KMS-11 (cell line): Measurements from ENCODE around the gene HSDL2.
A peak's percentile ranks its signal among the peaks of the same experiment; 100 is the strongest.

Experiments
- H2AFZ ChIP-seq: fragments of 200-600 bp; sonication (generic); 2 replicates; pipeline ENCODE4 v1.6.1; 2016; ENCODE audit warnings: antibody characterized with exemption, mixed run types, low read depth
- H3K27ac ChIP-seq: fragments of 200-600 bp; sonication (generic); 2 replicates; pipeline ENCODE4 v1.6.1; 2016; ENCODE audit warnings: mild to moderate bottlenecking, mixed run types
- H3K27me3 ChIP-seq: fragments of 200-600 bp; sonication (generic); 2 replicates; pipeline ENCODE4 v1.6.1; 2017; ENCODE audit warnings: mild to moderate bottlenecking, low read depth, mixed run types, moderate library complexity; ENCODE audit not compliant: insufficient read depth
- H3K36me3 ChIP-seq: fragments of 200-600 bp; sonication (generic); 2 replicates; pipeline ENCODE4 v1.6.1; 2017; ENCODE audit warnings: mild to moderate bottlenecking, mixed run types; ENCODE audit not compliant: insufficient read depth
- H3K4me1 ChIP-seq: fragments of 200-600 bp; sonication (generic); 2 replicates; pipeline ENCODE4 v1.6.1; 2016; ENCODE audit warnings: mild to moderate bottlenecking, low read depth, mixed run types; ENCODE audit not compliant: poor library complexity, severe bottlenecking
- H3K4me2 ChIP-seq: fragments of 200-600 bp; sonication (generic); 2 replicates; pipeline ENCODE4 v1.7.0; 2016; ENCODE audit warnings: mild to moderate bottlenecking, mixed run types
- H3K4me3 ChIP-seq: fragments of 200-600 bp; sonication (generic); IDR thresholded peaks from 2 replicates; pipeline ENCODE4 v1.6.1; 2017; ENCODE audit warnings: low read depth, low read length, mixed read lengths; ENCODE audit not compliant: insufficient read depth
- H3K79me2 ChIP-seq: fragments of 200-600 bp; sonication (generic); 2 replicates; pipeline ENCODE4 v1.6.1; 2016; ENCODE audit warnings: low read depth, mixed run types; ENCODE audit not compliant: insufficient read depth
- H3K9ac ChIP-seq: fragments of 200-600 bp; sonication (generic); 2 replicates; pipeline ENCODE4 v1.6.1; 2016; ENCODE audit warnings: mild to moderate bottlenecking, mixed run types
- H4K20me1 ChIP-seq: fragments of 200-600 bp; sonication (generic); 2 replicates; pipeline ENCODE4 v1.6.1; 2016; ENCODE audit warnings: mild to moderate bottlenecking, mixed run types; ENCODE audit not compliant: insufficient read depth
- TF ChIP-seq, protein P1 (sequence below): fragments of 200-600 bp; sonication (generic); conservative IDR thresholded peaks from 2 replicates; pipeline ENCODE4 v1.6.1; 2017; ENCODE audit warnings: low read depth, mild to moderate bottlenecking, antibody characterized with exemption, low read length, moderate library complexity, mixed read lengths

The HSDL2 gene

DNA sequence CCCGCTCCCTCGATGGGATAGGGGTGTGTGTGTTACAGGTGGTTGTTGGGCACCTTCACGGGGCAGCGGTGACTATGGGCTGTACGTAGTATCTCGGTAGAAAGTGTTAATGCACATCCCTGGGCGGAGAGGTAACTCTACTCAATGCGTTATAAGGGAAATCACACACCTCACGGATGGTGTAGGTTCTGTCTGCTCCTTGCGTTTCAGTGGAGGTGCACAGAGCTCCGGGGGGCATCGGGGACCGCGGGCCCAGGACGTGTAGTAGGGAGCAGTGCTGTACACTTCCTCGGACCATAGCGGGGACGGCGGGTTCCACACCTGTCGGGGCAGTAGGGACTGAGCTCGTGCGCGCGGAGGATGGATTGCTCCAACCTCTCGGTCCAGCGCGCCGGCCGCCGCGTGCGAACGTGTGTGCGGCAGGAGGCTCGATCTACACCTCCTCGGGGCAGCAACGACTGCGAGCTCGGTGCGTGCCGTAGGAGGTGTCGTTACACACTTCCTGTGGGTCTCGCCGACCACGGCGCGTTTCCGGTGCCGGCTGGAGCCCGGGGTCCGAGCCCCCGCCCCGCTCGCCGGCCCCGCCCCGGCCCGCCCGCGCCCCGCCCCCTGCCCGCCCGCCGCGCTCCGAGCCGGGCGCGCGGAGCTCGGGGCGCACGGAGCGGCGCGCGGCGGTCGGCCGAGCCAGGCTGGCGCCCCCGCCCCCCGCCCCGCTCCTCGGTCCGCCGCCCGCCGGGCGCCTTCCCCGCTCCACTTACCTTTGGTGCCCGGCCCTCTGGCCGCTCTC lies 106.5 kb downstream of the HSDL2 start, which contains the start of gene KIAA1958:
KIAA1958 (plus strand) TSS at position 607 of the 787 bp plus-strand sequence. CDS start 87,254 bp downstream, outside the sequence.
- H3K9ac ChIP-seq, result peak within 1 kb of the TSS; percentile 79
- no peaks in the 10 kb centered on the region for H3K36me3 ChIP-seq
- peak within 1 kb of the TSS; percentile 45 for H3K4me3 ChIP-seq
- H4K20me1 ChIP-seq, result no peaks in the 10 kb centered on the region
- TF ChIP-seq, protein P1, sequence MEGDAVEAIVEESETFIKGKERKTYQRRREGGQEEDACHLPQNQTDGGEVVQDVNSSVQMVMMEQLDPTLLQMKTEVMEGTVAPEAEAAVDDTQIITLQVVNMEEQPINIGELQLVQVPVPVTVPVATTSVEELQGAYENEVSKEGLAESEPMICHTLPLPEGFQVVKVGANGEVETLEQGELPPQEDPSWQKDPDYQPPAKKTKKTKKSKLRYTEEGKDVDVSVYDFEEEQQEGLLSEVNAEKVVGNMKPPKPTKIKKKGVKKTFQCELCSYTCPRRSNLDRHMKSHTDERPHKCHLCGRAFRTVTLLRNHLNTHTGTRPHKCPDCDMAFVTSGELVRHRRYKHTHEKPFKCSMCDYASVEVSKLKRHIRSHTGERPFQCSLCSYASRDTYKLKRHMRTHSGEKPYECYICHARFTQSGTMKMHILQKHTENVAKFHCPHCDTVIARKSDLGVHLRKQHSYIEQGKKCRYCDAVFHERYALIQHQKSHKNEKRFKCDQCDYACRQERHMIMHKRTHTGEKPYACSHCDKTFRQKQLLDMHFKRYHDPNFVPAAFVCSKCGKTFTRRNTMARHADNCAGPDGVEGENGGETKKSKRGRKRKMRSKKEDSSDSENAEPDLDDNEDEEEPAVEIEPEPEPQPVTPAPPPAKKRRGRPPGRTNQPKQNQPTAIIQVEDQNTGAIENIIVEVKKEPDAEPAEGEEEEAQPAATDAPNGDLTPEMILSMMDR, result no peak
- H2AFZ ChIP-seq, result peak within 1 kb of the TSS; percentile 99
- H3K79me2 ChIP-seq, result 0 out of 2 replicates have a peak, but pooled peaks cover 8% of the 10 kb centered on the region
- peak within 1 kb of the TSS; percentile 70 for H3K4me2 ChIP-seq
- peak within 1 kb of the TSS; percentile 45 for H3K27ac ChIP-seq
- no peaks in the 10 kb centered on the region for H3K27me3 ChIP-seq
- peaks cover 18% of the 10 kb centered on the region for H3K4me1 ChIP-seq

DNA sequence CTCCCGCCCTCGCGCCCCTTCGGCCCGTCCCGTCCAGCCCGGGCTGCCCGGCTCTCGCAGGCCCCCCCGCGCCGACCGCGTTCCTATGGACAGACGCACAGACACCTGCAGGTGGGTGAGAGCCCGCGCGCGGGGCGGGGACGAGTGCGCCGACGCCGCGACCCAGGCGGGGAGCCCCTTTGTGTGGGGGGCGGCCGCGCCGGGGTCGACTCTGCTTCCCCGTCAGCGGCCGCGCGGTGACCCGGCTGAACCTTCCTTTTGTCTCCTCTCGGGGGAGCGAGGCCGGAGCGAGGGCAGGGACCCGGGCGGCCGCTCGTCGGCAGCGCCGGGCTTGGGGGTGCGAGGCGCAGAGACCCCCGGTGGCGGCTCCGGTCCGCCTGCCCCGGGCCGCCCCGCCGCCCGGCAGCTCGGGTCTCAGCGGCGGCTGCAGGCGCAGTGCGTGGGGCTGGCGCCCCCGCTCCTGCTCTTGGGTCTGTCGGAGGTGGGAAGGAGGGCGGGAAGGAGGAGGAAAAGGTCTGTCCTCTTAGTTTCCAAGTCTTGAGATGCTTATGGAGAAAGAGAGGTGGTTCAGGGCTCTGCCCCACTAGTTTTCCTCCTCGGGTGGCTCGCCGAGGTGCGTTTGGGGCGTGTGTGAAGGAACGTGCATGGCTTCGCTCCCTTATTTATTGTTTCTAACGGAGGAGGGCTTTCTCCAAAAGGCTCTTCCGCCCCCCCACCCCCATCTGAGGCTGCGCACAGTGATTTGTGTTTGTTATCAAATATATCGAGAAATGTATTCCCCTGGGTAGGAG lies 107.3 kb downstream of the HSDL2 start:
- Histone ChIP-seq H3K4me1 (peaks cover 18% of the 10 kb centered on the region), H4K20me1 (no peaks in the 10 kb centered on the region), H2AFZ (peak overlapping the region; percentile 97), H3K36me3 (no peaks in the 10 kb centered on the region), H3K4me2 (peak overlapping the region; percentile 68), H3K9ac (peak overlapping the region; percentile 61; the same call in 1 of the 2 replicates), H3K4me3 (no peak overlapping the region), H3K79me2 (0 out of 2 replicates have a peak, but pooled peaks cover 8% of the 10 kb centered on the region), H3K27me3 (no peaks in the 10 kb centered on the region), H3K27ac (peak overlapping the region; percentile 21; the same call in 1 of the 2 replicates)
- TF ChIP-seq, protein P1, result no peak

DNA sequence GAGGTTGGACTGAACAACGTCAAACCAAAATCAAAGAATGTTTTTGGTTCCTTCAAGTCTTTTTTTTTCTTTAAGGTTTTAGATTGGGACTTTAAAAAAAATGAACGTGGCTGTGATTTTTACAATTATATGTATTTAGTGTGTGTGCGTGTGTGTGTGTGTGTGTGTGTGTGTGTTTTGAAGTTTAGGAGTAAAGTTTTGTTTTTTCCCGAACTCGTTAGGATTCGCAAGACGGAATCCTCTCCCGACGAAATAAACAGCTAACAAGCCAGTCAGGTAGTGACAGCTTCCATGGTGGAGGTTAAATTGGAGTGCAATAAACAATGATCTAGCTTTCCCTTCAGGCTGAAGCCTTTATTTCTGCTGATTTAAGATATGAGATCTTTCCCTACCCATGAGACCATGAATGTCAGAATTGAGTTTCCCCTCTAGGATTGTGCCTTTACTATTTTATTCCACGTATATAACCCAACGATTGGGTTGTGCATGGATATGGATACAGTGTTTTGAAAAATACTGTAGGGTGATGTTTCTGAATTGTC lies 108.0 kb downstream of the HSDL2 start:
- peak overlapping the region; percentile 97 for H2AFZ ChIP-seq
- no peaks in the 10 kb centered on the region for H4K20me1 ChIP-seq
- H3K27ac ChIP-seq, result no peak overlapping the region
- peaks cover 18% of the 10 kb centered on the region for H3K4me1 ChIP-seq
- no peaks in the 10 kb centered on the region for H3K36me3 ChIP-seq
- H3K79me2 ChIP-seq, result 0 out of 2 replicates have a peak, but pooled peaks cover 8% of the 10 kb centered on the region
- TF ChIP-seq, protein P1, result no peak
- peak overlapping the region; percentile 68 for H3K4me2 ChIP-seq
- no peaks in the 10 kb centered on the region for H3K27me3 ChIP-seq
- H3K4me3 ChIP-seq, result no peak overlapping the region
- H3K9ac ChIP-seq, result peak overlapping the region; percentile 61; the same call in 1 of the 2 replicates

DNA sequence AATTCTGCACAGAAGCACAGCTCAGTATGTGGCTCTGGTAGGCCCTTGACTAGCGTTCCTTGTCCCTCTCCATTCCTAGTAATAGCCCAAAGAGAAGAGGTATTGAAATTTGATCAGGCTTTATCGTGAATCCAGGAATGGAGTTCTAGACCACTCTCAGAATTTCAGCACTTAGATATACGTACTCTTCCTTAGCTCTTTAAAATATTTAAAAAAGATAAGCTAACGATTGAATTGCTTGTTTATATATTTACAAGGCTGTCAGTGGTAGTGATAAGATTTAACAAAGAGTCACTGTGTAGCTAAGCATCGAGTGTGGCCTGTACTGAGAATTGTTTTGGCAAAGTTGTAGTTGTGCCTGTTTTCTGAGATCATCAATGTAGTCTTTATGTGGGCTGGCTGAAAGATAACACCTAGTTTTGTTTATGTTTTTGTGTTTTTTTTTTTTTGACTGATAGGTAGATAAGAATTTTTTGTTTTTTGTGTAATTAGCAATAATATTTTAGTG lies 109.2 kb downstream of the HSDL2 start:
- Histone ChIP-seq H3K4me3 (no peak overlapping the region), H3K79me2 (0 out of 2 replicates have a peak, but pooled peaks cover 8% of the 10 kb centered on the region), H4K20me1 (no peaks in the 10 kb centered on the region), H3K27me3 (no peaks in the 10 kb centered on the region), H3K27ac (no peak overlapping the region), H3K4me1 (peaks cover 18% of the 10 kb centered on the region), H3K9ac (no peak overlapping the region), H2AFZ (no peak overlapping the region), H3K4me2 (no peak overlapping the region), H3K36me3 (no peaks in the 10 kb centered on the region; the same call in 1 of the 2 replicates)
- TF ChIP-seq, protein P1, result no peak
